SK-MEL-5 (cell line): ENCODE results near the gene GPR75. TPM values are rescaled to one million over a fixed set of nuclear protein-coding genes. Genes with fewer than 3 reads are reported as not detected.
A peak's percentile ranks its signal among the peaks of the same experiment; 100 is the strongest.
"Not testable (repeated sequence)": the region's sequence is repeated elsewhere in the genome, so short reads cannot be mapped to it uniquely, and the experiment has no call there.

Experiments used
- DNase-seq: peaks from one replicate; pipeline ENCODE4 v3.0.0-alpha.2; 2016; ENCODE audit warnings: low read depth, low spot score
- in situ Hi-C: cut with HindIII; loops from 2 replicates; pipeline ENCODE4 v1.10.0; 2016; ENCODE audit warnings: low sequenced_read_pairs, high pct_unique_total_duplicates, low pct_unique_long_range_greater_than_20kb
- total RNA-seq: library from RNA; depleted of rRNA; stranded (reverse); fragments of >200 nt; shearing (Covaris generic); gene quantifications from 2 replicates; pipeline ENCODE4 v1.2.3, GENCODE V29; 2014

GPR75 gene
- total RNA-seq, 1 experiment from 2014 or later = 0.53 TPM

DNA sequence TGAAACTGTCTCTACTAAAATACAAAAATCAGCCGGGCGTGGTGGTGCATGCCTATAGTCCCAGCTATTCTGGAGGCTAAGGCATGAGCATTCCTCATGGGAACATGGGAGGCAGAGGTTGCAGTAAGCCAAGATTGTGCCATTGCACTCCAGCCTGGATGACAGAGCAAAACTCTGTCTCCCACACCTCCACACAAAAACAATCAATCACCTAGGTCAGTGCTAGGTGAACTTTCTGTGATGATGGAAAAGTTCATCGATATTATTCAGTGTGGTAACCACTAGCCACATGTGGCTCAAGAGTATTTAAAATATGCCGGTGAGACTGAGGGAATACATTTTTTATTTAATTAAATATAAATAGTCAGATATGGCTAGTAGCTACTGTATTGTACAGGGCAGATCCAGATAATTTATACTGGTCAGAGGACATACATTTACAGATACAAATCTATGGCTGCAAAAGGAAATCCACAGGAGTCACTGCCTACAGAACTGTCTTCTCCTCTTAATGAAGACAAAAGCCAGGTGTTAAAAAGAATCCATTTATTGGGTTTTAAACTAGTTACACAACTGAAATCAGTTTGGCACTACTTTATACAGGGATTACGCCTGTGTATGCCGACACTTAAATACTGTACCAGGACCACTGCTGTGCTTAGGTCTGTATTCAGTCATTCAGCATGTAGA, 3.9 kb upstream of the GPR75 start:
- DNase-seq = no peak
- in situ Hi-C loops = no loop called here

GRCh38 chr2:53861824-53862223, 2.1 kb upstream of the GPR75 start:
- in situ Hi-C loops = no loop called here
- DNase-seq = no peak

- in situ Hi-C loops = no loop called here
- DNase-seq = no peak
Observed at GRCh38 chr2:53856272-53856671, 3.5 kb downstream of the GPR75 start.

GRCh38 chr2:53854678-53855077, 5.1 kb downstream of the GPR75 start:
- no peak for DNase-seq
- in situ Hi-C loops = no loop called here

- no peak for DNase-seq
Observed at GRCh38 chr2:53852532-53852931, 7.2 kb downstream of the GPR75 start.

DNA sequence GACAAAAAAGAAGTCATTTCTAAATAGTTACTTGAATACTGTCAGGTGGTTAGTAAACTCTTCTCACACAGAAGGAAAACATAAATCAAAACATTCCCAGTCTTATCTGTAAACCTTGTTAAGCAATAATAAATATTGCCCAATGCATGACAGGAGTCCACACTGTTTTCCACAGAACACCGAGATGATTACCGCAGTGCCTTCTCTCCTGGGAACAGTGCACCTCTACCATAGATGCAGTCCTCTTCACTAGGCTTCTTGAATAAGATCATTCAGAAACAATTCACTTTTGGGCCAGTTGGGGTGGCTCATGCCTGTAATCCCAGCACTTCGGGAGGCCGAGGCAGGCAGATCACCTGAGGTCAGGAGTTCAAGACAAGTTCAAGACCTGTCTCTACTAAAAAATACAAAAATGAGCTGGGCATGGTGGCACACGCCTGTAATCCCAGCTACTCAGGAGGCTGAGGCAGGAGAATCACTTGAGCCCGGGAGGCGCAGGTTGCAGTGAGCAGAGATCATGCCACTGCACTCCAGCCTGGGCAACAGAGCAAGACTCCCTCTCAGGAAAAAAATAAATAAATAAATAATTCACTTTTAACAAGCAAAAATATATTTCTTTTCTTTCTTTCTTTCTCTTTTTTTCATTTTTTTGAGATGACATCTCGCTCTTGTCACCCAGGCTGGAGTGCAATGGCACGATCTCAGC, 8.6 kb downstream of the GPR75 start:
- in situ Hi-C loops, DNase-seq: not testable (repeated sequence)

More at GRCh38 chr2:53852532-53852931, 7.2 kb downstream of the GPR75 start:
- in situ Hi-C loops = no loop called here

- DNase-seq = no peak
- in situ Hi-C loops = no loop called here
Observed at GRCh38 chr2:53848062-53848461, 11.7 kb downstream of the GPR75 start.

- in situ Hi-C loops = no loop called here
Observed at GRCh38 chr2:53843595-53843994, 16.2 kb downstream of the GPR75 start.

GRCh38 chr2:53842891-53843290, 16.9 kb downstream of the GPR75 start:
- no peak for DNase-seq
- in situ Hi-C loops = no loop called here

More at GRCh38 chr2:53843595-53843994, 16.2 kb downstream of the GPR75 start:
- DNase-seq = no peak

DNA sequence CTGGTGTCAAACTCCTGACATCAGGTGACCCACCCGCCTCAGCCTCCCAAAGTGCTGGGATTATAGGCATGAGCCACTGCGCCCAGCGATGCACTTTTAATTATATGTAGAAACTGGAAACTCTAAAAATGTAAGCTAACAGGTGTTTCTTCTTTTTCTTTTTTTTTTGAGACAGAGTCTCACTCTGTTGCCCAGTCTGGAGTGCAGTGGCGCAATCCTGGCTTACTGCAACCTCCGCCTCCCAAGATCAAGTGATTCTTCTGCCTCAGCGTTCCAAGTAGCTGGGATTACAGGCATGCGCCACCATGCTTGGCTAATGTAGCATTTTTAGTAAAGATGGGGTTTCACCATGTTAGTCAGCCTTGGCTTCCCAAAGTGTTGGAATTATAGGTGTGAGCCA, 18.1 kb downstream of the GPR75 start:
- in situ Hi-C loops, DNase-seq: not testable (repeated sequence)

GRCh38 chr2:53840580-53840979, 19.2 kb downstream of the GPR75 start:
- no peak for DNase-seq
- in situ Hi-C loops = no loop called here

DNA sequence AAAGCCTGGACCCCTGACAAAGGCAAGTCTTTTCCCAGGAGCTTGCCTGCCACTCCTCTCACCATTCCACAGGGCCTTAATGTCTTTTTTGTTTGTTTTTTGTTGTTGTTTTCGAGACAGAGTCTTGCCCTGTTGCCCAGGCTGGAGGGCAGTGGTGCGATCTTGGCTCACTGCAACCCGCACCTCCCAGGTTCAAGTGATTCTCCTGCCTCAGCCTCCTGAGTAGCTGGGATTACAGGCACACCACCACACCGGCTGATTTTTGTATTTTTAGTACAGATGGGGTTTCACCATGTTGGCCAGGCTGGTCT, 29.8 kb downstream of the GPR75 start:
- DNase-seq, in situ Hi-C loops: not testable (repeated sequence)

DNA sequence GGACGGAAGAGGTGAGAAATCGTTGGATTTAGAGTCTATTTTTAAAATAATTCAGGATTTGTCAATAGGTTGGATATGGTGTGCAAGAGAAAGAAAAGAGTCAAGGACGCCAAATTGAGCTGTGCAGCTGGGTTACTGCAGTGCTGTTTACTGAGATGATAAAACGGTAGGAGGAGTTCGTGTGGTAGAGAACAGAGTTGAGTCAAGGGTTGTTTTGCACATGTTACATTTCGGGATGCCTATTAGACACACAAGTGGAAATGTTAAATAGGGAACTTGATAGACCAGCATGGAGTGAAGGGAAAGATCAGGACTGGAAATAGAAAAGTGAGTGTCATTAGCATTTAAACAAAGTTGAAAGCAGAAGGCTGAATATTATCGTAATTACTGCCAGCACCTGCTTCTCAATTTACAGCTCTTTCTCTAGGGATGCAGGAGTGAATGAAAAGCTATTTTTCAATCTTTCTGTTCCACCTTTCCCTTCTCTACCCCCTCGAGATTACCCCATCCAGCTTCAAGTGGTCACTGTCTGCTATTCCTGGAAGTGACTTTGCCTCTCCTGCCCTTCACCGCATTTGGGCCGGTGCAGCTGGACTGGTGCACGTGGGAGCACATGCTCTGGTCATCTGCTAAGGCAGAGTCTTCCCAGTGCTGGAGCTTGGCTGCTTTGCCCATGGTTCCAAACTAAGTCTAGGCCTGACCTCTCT, 30.3 kb downstream of the GPR75 start:
- in situ Hi-C loops = no loop called here
- DNase-seq = no peak

GRCh38 chr2:53828331-53828730, 31.4 kb downstream of the GPR75 start:
- in situ Hi-C loops = no loop called here
- DNase-seq = no peak

GRCh38 chr2:53827398-53828175, 32.2 kb downstream of the GPR75 start:
- in situ Hi-C loops = no loop called here
- DNase-seq = no peak

DNA sequence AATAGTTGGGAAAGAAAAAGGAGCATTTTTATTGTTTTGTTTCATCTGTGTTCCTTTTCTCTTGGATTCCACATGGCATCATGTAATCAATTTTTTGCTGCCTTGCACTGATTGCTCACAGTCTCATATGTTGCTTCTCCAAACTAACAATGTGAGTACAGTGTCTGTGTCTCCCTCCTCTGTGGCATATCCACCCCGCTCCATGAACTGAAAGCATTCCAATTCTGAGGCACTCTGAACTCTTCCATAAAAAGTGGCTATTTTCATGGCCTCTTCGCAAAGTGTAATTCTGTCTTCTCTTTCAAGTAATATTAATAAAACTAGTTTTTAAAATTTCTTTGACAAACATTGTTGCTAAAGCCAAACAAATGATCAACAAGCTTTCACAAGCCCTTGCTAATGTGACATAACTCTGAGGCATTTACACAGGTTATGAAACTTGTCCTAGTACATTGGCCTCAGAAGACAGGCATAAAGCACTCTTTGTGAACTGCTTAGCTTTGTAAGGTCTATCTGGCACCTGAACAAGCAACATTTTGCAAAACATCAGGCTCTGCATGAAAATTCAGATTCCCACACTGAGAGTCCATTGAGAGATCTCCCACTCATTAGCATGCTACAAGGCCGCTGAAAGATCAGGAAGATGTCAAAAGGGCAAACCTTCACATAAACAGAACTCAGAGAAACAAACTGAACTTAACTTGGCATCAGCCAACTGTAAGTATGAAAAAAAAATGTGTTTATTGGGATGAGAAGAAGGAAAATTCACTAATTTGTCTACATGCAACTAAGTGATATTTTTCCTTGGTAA, 33.0 kb downstream of the GPR75 start:
- in situ Hi-C loops = no loop called here
- peak; percentile 98 for DNase-seq

- DNase-seq = no peak
- in situ Hi-C loops = no loop called here
Observed at GRCh38 chr2:53826030-53826410, 33.7 kb downstream of the GPR75 start.
